K562 (cell line): ENCODE results near the gene TJAP1. TPM values are rescaled to one million over a fixed set of nuclear protein-coding genes. Genes with fewer than 3 reads are reported as not detected.

Experiments used
- ATF1 ChIP-seq, 2 experiments: fragments of 450-650 bp in 1 of 2; IDR thresholded peaks; 2 replicates each; pipeline ENCODE4 v1.6.1; 2016; ENCODE audit warnings: missing compliant biosample characterization in 1 of 2, missing genetic modification characterization in 1 of 2
- HNRNPH1 ChIP-seq: fragments of 200-400 bp; formaldehyde crosslinking; optimal IDR thresholded peaks from 2 replicates; pipeline ENCODE3; 2017; ENCODE audit warnings: low read depth, mild to moderate bottlenecking, low read length, moderate library complexity
- NCOA4 ChIP-seq: fragments of 450-650 bp; IDR thresholded peaks from 2 replicates; pipeline ENCODE4 v1.6.1; 2018; ENCODE audit warnings: mild to moderate bottlenecking; ENCODE audit not compliant: partially characterized antibody
- NFIC ChIP-seq: fragments of 450-650 bp; IDR thresholded peaks from 2 replicates; pipeline ENCODE4 v1.6.1; 2017; ENCODE audit warnings: mild to moderate bottlenecking, inconsistent platforms
- SREBF1 ChIP-seq: fragments of 150-350 bp; IDR thresholded peaks from 2 replicates; pipeline ENCODE4 v1.6.1; 2014; ENCODE audit warnings: antibody characterized with exemption, low read depth, low read length, borderline replicate concordance
- TCFL5 ChIP-seq: fragments of 250-450 bp; sonication (Bioruptor Pico); conservative IDR thresholded peaks from 2 replicates; pipeline ENCODE4 v1.6.1; 2021; ENCODE audit warnings: mild to moderate bottlenecking, moderate library complexity, matching md5 sums
- VEZF1 ChIP-seq: fragments of 200-800 bp; sonication (Bioruptor generic); IDR thresholded peaks from 2 replicates; pipeline ENCODE4 v1.6.1; 2017; ENCODE audit warnings: missing genetic modification characterization, missing compliant biosample characterization
- ZC3H4 ChIP-seq: sonication (generic); formaldehyde crosslinking; IDR thresholded peaks from 2 replicates; pipeline ENCODE4 v1.9.0; 2021; ENCODE audit warnings: missing genetic modification reagents, borderline replicate concordance
- ZNF280A ChIP-seq: fragments of 450-650 bp; IDR thresholded peaks from 2 replicates; pipeline ENCODE4 v1.6.1; 2018; ENCODE audit warnings: mild to moderate bottlenecking, low read depth; ENCODE audit not compliant: partially characterized antibody
- ZNF592 ChIP-seq: fragments of 450-650 bp; IDR thresholded peaks from 2 replicates; pipeline ENCODE4 v1.6.1; 2017; ENCODE audit warnings: antibody characterized with exemption, mild to moderate bottlenecking
- ZNF695 ChIP-seq: fragments of 450-650 bp; formaldehyde crosslinking; IDR thresholded peaks from 2 replicates; pipeline ENCODE4 v1.4.0; 2020; ENCODE audit warnings: mild to moderate bottlenecking, moderate library complexity
- polyA plus RNA-seq, 8 experiments: library from polyadenylated mRNA; depleted of rRNA in 4 of 8; stranded (reverse) in 5 of 8; unstranded in 3 of 8; fragments of >200 nt; fragmentation: Nextera tagmentation in 2 of 8; fragmentation: Illumina TruSeq in 1 of 8; extraction: Ambion mirVana in 2 of 8; extraction: Trizol in 1 of 8; gene quantifications; 2 replicates each; pipeline versions ENCODE4 v1.2.1 to v1.2.3, GENCODE V29; 2011 to 2014; ENCODE audit warnings: inconsistent platforms in 1 of 8, missing spikeins in 1 of 8
- total RNA-seq, 7 experiments: library from RNA; depleted of rRNA in 6 of 7; stranded (reverse); fragments of >200 nt in 6 of 7; fragmentation: Illumina TruSeq in 2 of 7; extraction: Trizol in 2 of 7; gene quantifications; 2 replicates each; pipeline versions ENCODE4 v1.2.1 to v1.2.3, GENCODE V29; 2011 to 2021; ENCODE audit warnings: low replicate concordance in 1 of 7

The TJAP1 gene
- total and polyA plus RNA-seq, 9 of the 15 experiments (the other 6 are each of a cell fraction or from before 2014, with no cell fraction given), result 0.06 to 35.8 (median 16.2) TPM

GRCh38 chr6:43477235-43478007 is at the start of gene TJAP1 (continued):
- no peak for TF ChIP-seq ZC3H4
- TF ChIP-seq ZNF592, result no peak
- no peak for TF ChIP-seq NCOA4
- no peak for TF ChIP-seq ZNF280A
- TF ChIP-seq ZNF695 (CRISPR knock-in tag), result no peak
- TF ChIP-seq TCFL5 (CRISPR knock-in tag), result no peak
- TF ChIP-seq VEZF1 (CRISPR knock-in tag), result peak; percentile 73
- no peak for TF ChIP-seq HNRNPH1
- TF ChIP-seq NFIC, result peak; percentile 68
- TF ChIP-seq ATF1 (CRISPR knock-in tag; IDR thresholded peaks at IDR 0.05), result peak; percentile 54; the same call in 1 of the 2 replicates
- TF ChIP-seq ATF1 (tag; IDR thresholded peaks at IDR 0.05), result peak; percentile 83
- TF ChIP-seq SREBF1, result no peak
- TF ChIP-seq, all 486 proteins: peak for 100
